Measurements from ENCODE around the gene HUNK.

The HUNK gene

DNA sequence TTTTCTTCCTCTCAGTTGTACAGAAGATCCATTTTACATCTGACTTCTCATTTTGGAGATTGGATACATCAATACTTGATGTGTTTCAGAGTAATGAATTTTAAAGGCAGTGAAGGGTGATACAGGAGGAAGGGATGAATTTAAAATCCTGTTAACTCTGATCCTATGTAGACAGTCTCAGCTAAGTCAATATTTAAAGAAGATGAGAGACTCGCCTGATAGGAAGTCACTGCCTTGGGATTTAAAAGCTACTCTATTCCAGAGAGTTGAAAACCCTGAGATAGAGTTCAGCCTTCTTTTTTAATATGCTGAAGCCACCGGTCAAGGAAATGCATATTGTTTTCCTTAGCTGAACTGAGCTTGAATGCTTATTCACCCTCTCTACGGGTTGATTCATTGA is 42.7 kb downstream of the HUNK start:
- H3K9me3 Mint-ChIP-seq: no peaks in the 10 kb centered on the region
- no peak overlapping the region for H3K4me3 Mint-ChIP-seq
- H3K36me3 Mint-ChIP-seq (ENCODE audit: low read depth): no peaks in the 10 kb centered on the region
- H3K27ac Mint-ChIP-seq: no peak overlapping the region
- no peaks in the 10 kb centered on the region for H3K4me1 Mint-ChIP-seq (ENCODE audit: low read depth)
- peaks cover 8% of the 10 kb centered on the region for H3K27me3 Mint-ChIP-seq

DNA sequence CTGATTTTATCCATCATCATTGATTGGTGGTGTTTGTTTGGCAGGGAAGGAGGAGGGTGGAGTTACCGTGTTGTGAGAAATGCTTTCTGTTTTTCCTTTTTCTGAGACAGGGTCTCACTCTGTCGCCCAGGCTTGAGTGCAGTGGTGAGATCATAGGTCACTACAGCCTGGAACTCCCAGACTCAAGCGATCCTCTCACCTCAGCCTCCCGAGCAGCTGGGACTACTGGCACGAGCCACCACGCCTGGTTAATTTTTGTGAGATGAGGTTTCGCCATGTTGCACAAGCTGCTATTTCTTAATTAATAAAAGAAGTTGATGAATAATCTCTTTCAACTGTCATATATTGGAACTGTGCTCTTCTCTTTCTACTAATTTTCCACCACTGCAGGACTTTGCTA is 44.3 kb downstream of the HUNK start:
- Mint-ChIP-seq H3K27me3 (no peaks in the 10 kb centered on the region), H3K36me3 (ENCODE audit: low read depth) (no peaks in the 10 kb centered on the region), H3K27ac (no peak overlapping the region), H3K4me1 (ENCODE audit: low read depth) (no peaks in the 10 kb centered on the region), H3K9me3 (no peaks in the 10 kb centered on the region), H3K4me3 (no peak overlapping the region)

DNA sequence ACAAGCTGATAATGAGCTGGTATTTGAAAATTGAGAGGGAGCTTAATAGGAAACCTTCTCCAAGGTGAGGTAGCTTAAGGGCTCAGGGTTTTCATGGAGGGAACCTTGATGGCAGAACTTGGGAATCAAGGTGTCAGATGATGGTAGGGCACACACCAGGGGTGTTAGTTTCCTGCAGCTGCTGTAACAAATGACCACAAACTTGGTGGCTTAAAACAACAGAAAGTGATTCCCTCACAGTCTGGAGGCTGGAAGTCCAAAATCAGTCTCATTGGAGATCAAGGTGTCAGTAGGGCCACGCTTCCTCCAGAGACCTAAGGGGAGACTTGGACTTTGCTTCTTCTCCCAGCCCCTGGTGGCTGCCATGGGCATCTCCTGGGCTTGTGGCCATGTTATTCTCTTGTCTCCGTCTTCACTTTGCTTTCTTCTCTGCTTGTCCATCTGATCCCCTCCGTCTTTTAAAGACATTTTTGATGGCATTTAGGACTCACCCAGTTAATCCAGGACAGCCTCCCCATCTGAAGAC is 45.5 kb downstream of the HUNK start:
- H3K27me3 Mint-ChIP-seq: no peaks in the 10 kb centered on the region
- no peaks in the 10 kb centered on the region for H3K4me1 Mint-ChIP-seq (ENCODE audit: low read depth)
- H3K36me3 Mint-ChIP-seq (ENCODE audit: low read depth): no peaks in the 10 kb centered on the region
- H3K9me3 Mint-ChIP-seq: no peaks in the 10 kb centered on the region
- H3K4me3 Mint-ChIP-seq: no peak overlapping the region
- H3K27ac Mint-ChIP-seq: no peak overlapping the region

DNA sequence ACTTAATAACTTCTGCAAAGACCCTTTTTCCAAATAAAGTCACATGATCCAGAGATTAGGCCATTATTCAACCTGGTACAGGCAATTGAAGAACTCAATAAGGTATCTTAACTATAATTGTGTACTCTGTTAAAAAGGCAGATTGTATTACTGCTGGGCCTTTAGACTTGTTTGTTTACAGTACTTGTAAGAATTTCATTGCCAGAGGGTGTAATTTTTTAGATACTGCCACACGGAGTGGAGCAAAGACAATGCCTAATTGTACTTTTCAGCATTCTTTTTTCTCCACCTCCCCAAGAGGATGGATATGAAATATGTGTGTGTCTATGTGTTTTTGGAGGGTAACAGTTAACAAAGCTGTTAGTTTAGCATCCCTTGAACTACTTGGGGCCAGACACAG is 47.5 kb downstream of the HUNK start:
- Mint-ChIP-seq H3K4me1 (ENCODE audit: low read depth) (no peaks in the 10 kb centered on the region), H3K36me3 (ENCODE audit: low read depth) (no peaks in the 10 kb centered on the region), H3K4me3 (no peak overlapping the region), H3K27ac (no peak overlapping the region), H3K9me3 (no peaks in the 10 kb centered on the region), H3K27me3 (no peaks in the 10 kb centered on the region)

DNA sequence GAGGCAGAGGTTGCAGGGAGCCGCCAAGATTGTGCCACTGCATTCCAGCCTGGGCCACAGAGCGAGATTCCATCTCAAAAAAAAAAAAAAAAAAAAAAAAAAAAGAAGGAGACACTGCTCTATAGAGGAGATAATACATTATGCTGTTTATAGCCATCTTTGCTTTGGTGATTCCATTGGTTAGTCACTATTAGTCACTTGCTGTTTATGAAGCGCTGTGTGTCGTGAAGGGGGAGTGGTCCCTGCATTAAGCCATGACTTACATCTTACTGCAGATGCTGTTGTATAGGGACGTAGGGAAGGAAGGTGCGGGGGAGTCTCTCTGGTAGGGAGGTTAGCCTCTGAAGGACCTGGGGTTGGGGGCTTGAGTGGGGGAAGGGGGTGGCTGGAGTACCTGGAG is 48.3 kb downstream of the HUNK start:
- no peaks in the 10 kb centered on the region for H3K4me1 Mint-ChIP-seq (ENCODE audit: low read depth)
- H3K36me3 Mint-ChIP-seq (ENCODE audit: low read depth): no peaks in the 10 kb centered on the region
- H3K9me3 Mint-ChIP-seq: no peaks in the 10 kb centered on the region
- no peaks in the 10 kb centered on the region for H3K27me3 Mint-ChIP-seq
- no peak overlapping the region for H3K4me3 Mint-ChIP-seq
- no peak overlapping the region for H3K27ac Mint-ChIP-seq

DNA sequence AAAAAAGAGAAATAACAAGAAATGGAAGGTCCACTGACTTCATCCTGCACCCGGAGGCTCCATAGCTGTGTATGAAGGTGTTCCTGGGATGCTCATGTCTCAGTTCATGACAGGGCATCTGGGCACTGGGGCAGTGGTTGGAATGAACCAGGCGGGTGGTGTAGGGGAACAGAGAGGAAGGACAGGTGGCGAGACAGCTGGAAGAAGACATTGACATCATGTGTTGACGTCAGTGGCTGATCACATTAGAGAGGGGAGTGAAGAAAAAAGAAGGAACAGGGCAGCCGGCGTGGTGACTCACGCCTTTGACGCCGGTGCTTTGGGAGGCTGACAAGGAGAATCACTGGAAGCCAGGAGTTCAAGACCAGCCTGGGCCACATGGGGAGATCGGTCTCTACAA is 50.1 kb downstream of the HUNK start:
- H3K36me3 Mint-ChIP-seq (ENCODE audit: low read depth): no peaks in the 10 kb centered on the region
- H3K9me3 Mint-ChIP-seq: peaks cover 3% of the 10 kb centered on the region
- no peak overlapping the region for H3K4me3 Mint-ChIP-seq

DNA sequence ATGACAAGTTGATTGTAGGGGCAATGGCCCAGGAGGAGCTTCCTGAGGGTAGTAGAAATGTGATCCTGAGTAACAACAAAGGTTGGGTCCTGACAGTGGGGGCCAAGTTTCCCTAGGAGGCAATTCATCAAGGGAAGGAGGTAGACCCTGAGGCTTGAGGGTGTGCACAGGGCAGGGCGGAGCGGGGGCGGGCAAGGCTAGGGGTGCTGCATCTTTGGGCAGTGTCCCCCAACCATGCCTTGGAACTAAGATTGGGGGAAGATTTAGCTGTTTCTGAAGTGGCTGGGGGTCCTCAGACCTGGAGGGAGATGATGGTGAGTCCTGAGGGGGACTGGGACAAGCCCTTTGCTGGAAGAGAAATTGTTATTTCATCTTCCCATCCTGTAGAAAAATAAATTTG is 50.9 kb downstream of the HUNK start:
- Mint-ChIP-seq H3K36me3 (ENCODE audit: low read depth) (no peaks in the 10 kb centered on the region), H3K27ac (no peak overlapping the region)

More for the DNA sequence above, 50.1 kb downstream of the HUNK start:
- no peaks in the 10 kb centered on the region for H3K27me3 Mint-ChIP-seq
- no peak overlapping the region for H3K27ac Mint-ChIP-seq
- no peaks in the 10 kb centered on the region for H3K4me1 Mint-ChIP-seq (ENCODE audit: low read depth)

DNA sequence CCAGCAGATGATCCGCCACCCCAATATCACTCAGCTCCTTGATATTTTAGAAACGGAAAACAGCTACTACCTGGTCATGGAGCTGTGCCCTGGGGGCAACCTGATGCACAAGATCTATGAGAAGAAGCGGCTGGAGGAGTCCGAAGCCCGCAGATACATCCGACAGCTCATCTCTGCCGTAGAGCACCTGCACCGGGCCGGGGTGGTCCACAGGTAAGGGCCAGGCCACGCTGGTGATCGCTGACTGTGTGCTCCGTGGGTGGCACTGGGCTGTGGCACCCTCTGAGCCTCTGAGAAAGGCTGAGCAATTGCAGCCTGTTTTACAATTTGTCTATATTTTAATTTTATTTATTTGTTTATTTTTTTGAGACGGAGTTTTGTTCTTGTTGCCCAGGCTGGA is 51.7 kb downstream of the HUNK start:
- Mint-ChIP-seq H3K9me3 (peaks cover 3% of the 10 kb centered on the region), H3K36me3 (ENCODE audit: low read depth) (no peaks in the 10 kb centered on the region)

More for the DNA sequence above, 50.9 kb downstream of the HUNK start:
- no peaks in the 10 kb centered on the region for H3K4me1 Mint-ChIP-seq (ENCODE audit: low read depth)
- H3K4me3 Mint-ChIP-seq: no peak overlapping the region
- peaks cover 3% of the 10 kb centered on the region for H3K9me3 Mint-ChIP-seq
- H3K27me3 Mint-ChIP-seq: no peaks in the 10 kb centered on the region

DNA sequence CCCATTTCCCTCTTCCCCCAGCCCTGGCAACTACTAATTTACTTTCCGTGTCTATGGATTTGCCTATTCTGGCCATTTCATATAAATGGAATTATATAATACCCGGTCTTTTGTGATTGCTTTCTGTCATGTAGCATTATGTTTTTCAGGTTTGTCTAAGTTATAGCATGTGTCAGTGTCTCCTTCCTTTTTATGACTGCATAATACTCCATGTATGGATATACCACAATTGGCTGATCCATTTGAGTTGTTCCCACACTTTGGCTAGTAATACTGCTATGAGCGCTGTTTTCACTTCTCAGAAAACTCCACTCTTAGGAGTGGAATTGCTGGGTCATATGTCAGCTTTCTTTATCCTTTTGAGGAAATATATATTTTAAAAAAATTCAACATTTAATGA is 53.7 kb downstream of the HUNK start:
- H3K9me3 Mint-ChIP-seq: peaks cover 3% of the 10 kb centered on the region
- H3K36me3 Mint-ChIP-seq (ENCODE audit: low read depth): no peaks in the 10 kb centered on the region
- no peak overlapping the region for H3K27ac Mint-ChIP-seq
- no peaks in the 10 kb centered on the region for H3K4me1 Mint-ChIP-seq (ENCODE audit: low read depth)
- H3K4me3 Mint-ChIP-seq: no peak overlapping the region
- no peaks in the 10 kb centered on the region for H3K27me3 Mint-ChIP-seq

More for the DNA sequence above, 51.7 kb downstream of the HUNK start:
- Mint-ChIP-seq H3K27ac (no peak overlapping the region), H3K27me3 (no peaks in the 10 kb centered on the region), H3K4me3 (no peak overlapping the region), H3K4me1 (ENCODE audit: low read depth) (no peaks in the 10 kb centered on the region)

DNA sequence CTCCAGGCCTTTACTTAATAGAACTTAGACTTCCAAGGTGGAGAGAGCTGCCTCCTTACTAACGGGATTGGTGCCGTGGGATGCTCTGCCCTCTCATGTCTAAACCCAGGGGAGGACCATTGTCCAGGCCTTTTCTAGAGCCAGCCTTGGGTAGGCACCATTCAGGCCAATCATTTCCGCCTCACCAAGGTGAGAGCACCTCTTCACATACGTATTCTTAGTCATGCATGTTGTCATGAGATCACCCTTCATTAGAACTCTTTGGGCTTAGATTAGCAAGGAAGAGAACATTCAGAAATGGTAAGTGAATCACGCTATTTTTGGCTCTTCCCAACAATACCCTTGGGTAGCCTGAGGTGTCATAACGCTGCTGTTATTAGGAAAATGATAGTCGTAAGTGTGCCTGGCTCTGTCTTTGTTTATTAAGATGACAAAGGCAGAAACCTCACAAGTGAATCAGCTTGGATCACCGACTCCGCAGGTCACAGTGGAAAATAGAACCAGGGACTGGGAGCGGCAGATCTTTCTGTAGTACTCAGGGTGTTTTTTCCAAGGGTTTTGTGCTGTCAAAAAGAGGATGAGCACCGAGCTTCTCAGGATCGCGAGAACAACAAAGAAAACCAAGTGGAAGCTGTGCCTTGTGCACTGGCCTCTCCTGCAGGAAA is 55.0 kb downstream of the HUNK start:
- Mint-ChIP-seq H3K4me1 (ENCODE audit: low read depth) (no peaks in the 10 kb centered on the region), H3K36me3 (ENCODE audit: low read depth) (no peaks in the 10 kb centered on the region), H3K27me3 (no peaks in the 10 kb centered on the region), H3K27ac (no peak overlapping the region), H3K9me3 (peaks cover 3% of the 10 kb centered on the region), H3K4me3 (no peak overlapping the region)

DNA sequence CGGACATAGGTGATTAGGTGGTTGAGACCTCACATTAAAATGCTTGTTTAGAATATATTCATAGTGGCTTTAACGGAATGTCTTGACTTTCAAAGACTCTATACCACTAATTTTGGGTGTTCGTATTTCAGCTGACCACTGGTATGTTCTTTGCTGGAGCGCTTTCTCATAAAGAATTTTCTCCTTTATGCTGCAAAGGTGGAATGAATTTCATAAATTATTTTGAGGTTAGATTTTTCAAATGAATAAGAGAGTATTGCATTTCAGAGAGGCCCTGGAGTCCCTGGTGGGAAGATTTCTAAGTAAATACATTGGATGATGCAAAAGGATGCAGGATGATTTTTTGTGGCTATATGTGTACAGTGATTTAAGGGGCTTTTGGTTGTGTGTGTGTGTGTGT is 55.8 kb downstream of the HUNK start:
- Mint-ChIP-seq H3K4me1 (ENCODE audit: low read depth) (no peaks in the 10 kb centered on the region), H3K36me3 (ENCODE audit: low read depth) (no peaks in the 10 kb centered on the region), H3K27ac (no peak overlapping the region), H3K9me3 (peaks cover 3% of the 10 kb centered on the region), H3K27me3 (no peaks in the 10 kb centered on the region), H3K4me3 (no peak overlapping the region)

DNA sequence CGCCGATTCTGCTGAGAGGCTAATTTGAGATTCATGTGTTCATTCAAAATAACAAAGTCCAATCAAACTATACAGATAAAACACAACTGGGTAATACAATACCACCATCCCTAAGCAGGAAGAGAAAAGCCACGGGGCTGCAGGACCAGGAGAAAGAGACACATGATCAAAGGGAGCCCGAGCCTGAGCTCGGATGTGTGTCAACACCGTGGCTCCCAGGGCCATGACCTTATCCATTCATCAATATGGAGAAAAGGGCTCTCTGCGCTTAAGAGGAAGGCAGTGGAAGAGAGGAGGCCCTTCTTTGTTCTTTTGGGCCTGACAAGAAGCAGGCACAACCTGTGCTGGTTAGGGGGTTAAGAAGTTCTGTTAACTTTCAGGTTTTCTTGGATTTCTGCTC is 56.7 kb downstream of the HUNK start:
- H3K9me3 Mint-ChIP-seq: peaks cover 3% of the 10 kb centered on the region
- no peaks in the 10 kb centered on the region for H3K36me3 Mint-ChIP-seq (ENCODE audit: low read depth)
- H3K4me3 Mint-ChIP-seq: no peak overlapping the region
- no peaks in the 10 kb centered on the region for H3K4me1 Mint-ChIP-seq (ENCODE audit: low read depth)
- H3K27me3 Mint-ChIP-seq: no peaks in the 10 kb centered on the region
- H3K27ac Mint-ChIP-seq: no peak overlapping the region

DNA sequence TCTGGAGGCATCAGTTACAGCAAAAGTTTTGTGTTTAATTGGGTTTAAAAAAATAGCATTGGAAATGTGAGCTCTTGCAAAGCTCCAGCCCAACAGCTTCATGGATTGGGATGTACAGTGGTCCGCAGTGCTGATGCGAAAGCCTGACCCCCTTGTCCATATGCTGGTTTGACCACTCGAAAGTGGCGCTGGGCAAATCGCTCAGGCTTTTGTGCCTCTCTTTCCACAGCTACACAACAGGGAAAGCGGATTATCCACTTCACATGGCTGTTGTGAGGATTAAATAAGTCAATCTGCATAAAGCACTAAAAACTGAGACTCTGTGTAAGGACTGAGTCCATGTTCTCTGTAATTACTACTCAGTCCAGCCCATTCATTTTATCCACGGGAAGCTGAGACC is 57.2 kb downstream of the HUNK start:
- H3K9me3 Mint-ChIP-seq: peaks cover 3% of the 10 kb centered on the region
- no peaks in the 10 kb centered on the region for H3K36me3 Mint-ChIP-seq (ENCODE audit: low read depth)
- no peaks in the 10 kb centered on the region for H3K4me1 Mint-ChIP-seq (ENCODE audit: low read depth)
- H3K4me3 Mint-ChIP-seq: no peak overlapping the region
- no peaks in the 10 kb centered on the region for H3K27me3 Mint-ChIP-seq
- H3K27ac Mint-ChIP-seq: no peak overlapping the region

DNA sequence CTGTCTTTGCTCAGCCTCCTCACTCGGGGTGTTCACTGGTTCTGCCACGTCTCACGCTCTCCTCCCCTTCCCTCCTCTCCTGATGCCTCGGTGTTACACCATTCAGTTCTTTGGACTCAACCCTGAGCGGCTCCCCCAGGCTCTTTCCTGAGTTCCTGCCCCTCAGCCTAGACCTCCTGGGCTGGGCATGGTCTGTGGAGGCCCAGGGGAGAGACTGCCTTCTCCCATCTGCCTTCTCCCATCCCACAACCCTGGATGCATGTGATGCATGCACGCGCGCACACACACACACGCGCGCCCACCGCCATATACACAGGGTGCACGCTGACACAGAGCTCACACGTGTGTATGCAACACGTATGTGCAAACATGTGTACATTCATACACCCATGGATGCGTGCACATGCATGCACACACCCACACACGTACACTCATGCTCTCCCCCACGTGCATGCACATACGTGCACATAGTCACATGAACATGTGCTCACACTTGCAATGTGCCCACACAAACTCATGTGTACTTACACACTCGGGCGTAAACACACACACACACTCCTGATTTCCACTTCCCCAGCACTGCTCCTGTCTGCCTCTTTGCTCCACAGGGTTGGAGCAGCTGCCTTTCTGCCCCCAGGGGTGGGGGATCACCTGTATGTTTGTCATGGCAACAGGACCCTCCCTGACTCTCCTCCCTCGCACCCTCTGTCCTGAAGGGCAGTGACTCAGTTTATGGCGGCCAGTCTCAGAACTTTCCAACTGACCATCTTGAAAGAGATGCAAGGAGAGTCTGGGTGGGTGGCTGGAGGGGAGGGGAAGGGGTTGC is 59.0 kb downstream of the HUNK start:
- no peak overlapping the region for H3K27ac Mint-ChIP-seq
- H3K9me3 Mint-ChIP-seq: no peaks in the 10 kb centered on the region
- no peaks in the 10 kb centered on the region for H3K36me3 Mint-ChIP-seq (ENCODE audit: low read depth)
- H3K4me1 Mint-ChIP-seq (ENCODE audit: low read depth): no peaks in the 10 kb centered on the region
- no peaks in the 10 kb centered on the region for H3K27me3 Mint-ChIP-seq
- no peak overlapping the region for H3K4me3 Mint-ChIP-seq

DNA sequence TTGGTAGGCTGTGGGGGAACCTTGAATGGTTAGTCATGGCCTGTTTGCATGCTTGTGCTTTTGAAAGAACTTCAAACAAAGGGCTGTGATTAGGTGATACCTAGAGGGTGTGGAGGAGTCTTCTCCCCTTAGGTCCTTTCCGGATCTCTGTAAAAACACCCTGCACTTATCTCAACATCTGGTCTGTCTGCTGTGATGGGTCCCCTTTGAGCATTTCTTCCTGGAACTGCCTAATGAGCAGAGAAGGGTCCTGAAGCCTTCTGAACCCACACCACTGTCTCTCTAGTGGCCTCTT is 59.6 kb downstream of the HUNK start:
- no peak overlapping the region for H3K27ac Mint-ChIP-seq

DNA sequence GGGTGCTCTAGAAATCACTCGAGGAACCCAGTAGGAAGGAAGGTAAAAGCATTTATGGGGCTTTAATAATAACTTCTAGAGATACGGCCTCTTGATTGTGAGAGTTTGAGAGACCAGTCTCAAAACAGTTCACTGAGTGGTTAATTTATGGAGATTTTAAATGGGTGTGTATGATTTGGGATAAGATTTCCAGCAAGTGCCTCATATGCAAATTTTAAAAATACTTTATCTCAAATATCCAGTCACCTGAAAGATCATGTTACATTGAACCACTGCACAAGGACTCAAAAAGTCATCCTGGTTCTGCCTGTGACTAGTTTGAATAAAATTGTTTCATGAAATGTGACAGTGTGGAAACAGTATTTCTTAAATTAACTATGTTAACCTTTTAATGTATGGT is 64.5 kb downstream of the HUNK start:
- no peaks in the 10 kb centered on the region for H3K4me1 Mint-ChIP-seq (ENCODE audit: low read depth)
- H3K27ac Mint-ChIP-seq: no peak overlapping the region
- H3K9me3 Mint-ChIP-seq: no peaks in the 10 kb centered on the region
- no peak overlapping the region for H3K4me3 Mint-ChIP-seq
- peaks cover 5% of the 10 kb centered on the region for H3K27me3 Mint-ChIP-seq
- no peaks in the 10 kb centered on the region for H3K36me3 Mint-ChIP-seq (ENCODE audit: low read depth)

More for the DNA sequence above, 59.6 kb downstream of the HUNK start:
- Mint-ChIP-seq H3K4me1 (ENCODE audit: low read depth) (no peaks in the 10 kb centered on the region), H3K9me3 (no peaks in the 10 kb centered on the region), H3K27me3 (no peaks in the 10 kb centered on the region), H3K36me3 (ENCODE audit: low read depth) (no peaks in the 10 kb centered on the region), H3K4me3 (no peak overlapping the region)
